Esophagus muscularis mucosa (tissue), 4 donors: ENCODE data around the gene KLHL24.

Source experiments
- CTCF ChIP-seq, 3 experiments: fragments of 200-600 bp in 2 of 3; fragments of 450-650 bp in 1 of 3; sonication (generic) in 2 of 3; IDR thresholded peaks; one replicate each; pipeline ENCODE4 v1.5.1; 2017 to 2019; ENCODE audit warnings: antibody characterized with exemption in 3 of 3, mild to moderate bottlenecking in 2 of 3, moderate library complexity in 1 of 3
- EP300 ChIP-seq: sonication (generic); formaldehyde crosslinking; IDR thresholded peaks from one replicate; pipeline ENCODE4 v1.6.1; 2017; ENCODE audit warnings: antibody characterized with exemption
- POLR2A ChIP-seq: fragments of 450-650 bp; IDR thresholded peaks from one replicate; pipeline ENCODE4 v1.6.1; 2017; ENCODE audit warnings: antibody characterized with exemption, moderate library complexity, mild to moderate bottlenecking, low read depth
- POLR2AphosphoS5 ChIP-seq, 2 donors: sonication (generic); formaldehyde crosslinking; IDR thresholded peaks; one replicate each; pipeline ENCODE4 v1.6.1; 2017; ENCODE audit warnings: antibody characterized with exemption in 2 of 2

- TF ChIP-seq CTCF (IDR thresholded peaks at IDR 0.05) (no peak), POLR2A (no peak), EP300 (no peak), POLR2AphosphoS5 (IDR thresholded peaks at IDR 0.05) (no peak)
These were observed 21.8 kb upstream of the KLHL24 start for GRCh38 chr3:183613366-183614285.
